Measurements from ENCODE around the gene SNX6.

GRCh38 chr14:34548472-34548981, 81.4 kb downstream of the SNX6 start:
- no peak for TF ChIP-seq CTCF (IDR thresholded peaks at IDR 0.05; ENCODE audit: poor library complexity)
- TF ChIP-seq EZH2 (IDR thresholded peaks at IDR 0.05; ENCODE audit: borderline replicate concordance): no peak
